ENCODE data around the gene PAPSS2.
"Not testable (repeated sequence)": the region's sequence is repeated elsewhere in the genome, so short reads cannot be mapped to it uniquely, and the experiment has no call there.

The PAPSS2 gene

DNA sequence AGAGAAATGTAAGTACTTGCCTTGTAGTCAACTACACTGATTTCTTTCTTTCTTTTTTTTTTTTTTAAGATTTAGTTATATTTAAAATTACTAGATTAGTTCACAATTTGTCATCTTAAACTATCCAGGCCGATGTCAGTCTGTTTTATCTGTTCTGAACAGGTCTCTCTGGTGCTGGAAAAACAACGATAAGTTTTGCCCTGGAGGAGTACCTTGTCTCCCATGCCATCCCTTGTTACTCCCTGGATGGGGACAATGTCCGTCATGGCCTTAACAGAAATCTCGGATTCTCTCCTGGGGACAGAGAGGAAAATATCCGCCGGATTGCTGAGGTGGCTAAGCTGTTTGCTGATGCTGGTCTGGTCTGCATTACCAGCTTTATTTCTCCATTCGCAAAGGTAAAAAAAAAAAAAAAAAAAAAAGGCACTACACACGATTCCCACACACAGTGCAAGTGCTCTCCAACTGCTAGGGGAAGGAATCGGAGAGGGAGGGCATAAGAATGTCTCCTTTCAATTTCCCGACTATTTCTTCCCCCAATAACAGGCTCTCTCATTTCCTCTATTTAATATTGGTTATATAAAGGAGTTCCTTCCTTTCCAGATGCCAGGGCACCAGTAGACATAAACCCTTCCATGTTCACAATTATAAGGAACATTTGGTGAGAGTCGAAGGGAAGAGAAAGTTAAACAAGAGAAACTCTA is 53.4 kb downstream of the PAPSS2 start:
- no peak for DNase-seq

- DNase-seq = no peak
Observed at GRCh38 chr10:87713707-87714106, 54.0 kb downstream of the PAPSS2 start.

DNA sequence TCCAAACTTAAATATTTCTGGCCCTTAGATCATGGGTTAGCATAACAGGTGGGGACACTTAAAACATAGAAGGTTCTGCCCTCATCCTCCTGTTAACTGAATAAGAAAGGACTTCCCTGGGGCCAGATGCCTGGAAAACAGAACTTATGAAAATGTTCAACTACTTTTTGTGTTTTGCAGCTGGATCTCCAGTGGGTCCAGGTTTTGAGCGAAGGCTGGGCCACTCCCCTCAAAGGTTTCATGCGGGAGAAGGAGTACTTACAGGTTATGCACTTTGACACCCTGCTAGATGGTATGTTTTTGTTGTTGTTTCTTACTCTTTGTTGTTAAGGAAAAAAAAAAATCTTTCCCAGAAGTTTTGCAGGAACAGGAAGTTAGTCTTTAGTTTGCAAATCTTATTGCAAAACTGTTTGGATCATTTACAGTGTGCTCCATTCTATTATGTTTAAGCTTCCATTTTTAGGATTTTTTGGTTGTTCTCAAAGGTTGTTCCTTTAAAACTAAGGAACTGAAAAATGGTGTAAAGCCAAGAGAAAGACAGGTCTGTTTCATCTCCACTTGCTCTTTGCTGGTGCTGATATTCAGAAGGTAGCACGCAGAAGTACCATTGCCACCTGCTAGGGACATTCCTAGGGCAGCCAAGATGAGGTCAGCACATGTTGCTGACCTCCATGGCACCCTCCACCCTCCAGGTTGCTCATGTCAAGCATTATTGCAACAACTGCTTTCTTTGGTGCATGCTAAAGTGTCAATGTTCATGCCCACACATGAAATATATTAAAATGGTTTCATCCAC is 56.1 kb downstream of the PAPSS2 start:
- no peak for DNase-seq

- no peak for DNase-seq
Observed at GRCh38 chr10:87716348-87716670, 56.6 kb downstream of the PAPSS2 start.

- no peak for DNase-seq
Observed at GRCh38 chr10:87720665-87721064, 61.0 kb downstream of the PAPSS2 start.

- DNase-seq = no peak
Observed at GRCh38 chr10:87721781-87722180, 62.1 kb downstream of the PAPSS2 start.

- no peak for DNase-seq
Observed at GRCh38 chr10:87722716-87723115, 63.0 kb downstream of the PAPSS2 start.

- no peak for DNase-seq
Observed at GRCh38 chr10:87723500-87723899, 63.8 kb downstream of the PAPSS2 start.

DNA sequence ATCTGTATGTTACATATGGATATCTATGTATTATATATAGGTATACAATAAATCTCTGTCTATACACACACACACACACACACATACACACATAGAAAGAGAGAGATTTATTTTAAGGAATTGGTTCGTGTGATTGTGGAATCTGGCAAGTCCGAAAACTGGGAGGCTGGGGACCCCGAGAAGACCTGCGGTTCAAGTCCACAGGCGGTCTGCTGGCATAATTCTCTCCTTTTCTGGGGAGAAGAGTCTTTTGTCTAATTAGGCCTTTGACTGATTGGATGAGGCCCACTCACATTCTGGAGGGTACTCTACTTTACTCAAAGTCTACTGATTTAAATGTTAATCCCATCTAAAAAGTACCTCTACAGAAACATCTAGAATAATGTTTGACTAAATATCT is 65.1 kb downstream of the PAPSS2 start:
- no peak for DNase-seq

- no peak for DNase-seq
Observed at GRCh38 chr10:87729940-87730339, 70.3 kb downstream of the PAPSS2 start.

DNA sequence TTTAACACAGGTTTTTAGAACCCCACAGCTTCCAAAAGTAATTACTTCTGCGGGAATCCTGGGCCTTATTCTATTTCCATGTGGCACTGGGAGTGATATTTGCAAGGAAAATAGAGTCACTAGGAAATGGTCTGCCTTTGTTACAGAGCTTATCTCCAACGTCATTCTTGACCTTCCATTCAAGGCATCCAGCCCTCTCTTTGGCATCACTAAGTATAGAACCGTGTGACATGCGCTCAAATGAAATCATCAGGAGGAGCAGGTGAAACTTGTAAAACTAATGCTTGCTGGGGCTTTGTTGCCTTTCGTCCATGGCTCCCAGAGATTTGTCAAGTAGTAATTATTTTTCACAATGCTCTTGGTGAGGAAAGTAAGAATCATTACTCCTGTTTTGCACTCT is 73.4 kb downstream of the PAPSS2 start:
- no peak for DNase-seq

- DNase-seq = peak; percentile 23
Observed at GRCh38 chr10:87734987-87735827, 75.5 kb downstream of the PAPSS2 start.

GRCh38 chr10:87738253-87738652 is 78.6 kb downstream of the PAPSS2 start:
- not testable (repeated sequence) for DNase-seq

- no peak for DNase-seq
Observed at GRCh38 chr10:87739703-87740102, 80.0 kb downstream of the PAPSS2 start.

DNA sequence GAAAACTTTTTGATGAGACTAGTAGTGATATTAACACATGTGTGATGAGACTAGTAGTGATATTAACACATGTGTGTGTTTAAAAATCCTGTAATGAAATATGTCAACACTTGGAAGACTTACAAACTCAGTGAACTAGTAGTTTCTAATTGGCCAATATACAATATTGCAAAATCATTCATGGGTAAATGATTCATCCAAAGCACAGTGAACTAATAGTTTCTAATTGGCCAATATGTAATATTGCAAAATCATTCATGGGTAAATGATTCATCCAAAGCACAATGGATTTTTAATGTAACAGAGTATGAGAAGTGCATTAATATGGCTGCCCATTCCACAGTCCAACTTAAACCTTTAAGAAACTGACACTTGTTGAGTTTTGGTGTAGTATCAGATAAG is 80.6 kb downstream of the PAPSS2 start:
- DNase-seq = no peak

DNA sequence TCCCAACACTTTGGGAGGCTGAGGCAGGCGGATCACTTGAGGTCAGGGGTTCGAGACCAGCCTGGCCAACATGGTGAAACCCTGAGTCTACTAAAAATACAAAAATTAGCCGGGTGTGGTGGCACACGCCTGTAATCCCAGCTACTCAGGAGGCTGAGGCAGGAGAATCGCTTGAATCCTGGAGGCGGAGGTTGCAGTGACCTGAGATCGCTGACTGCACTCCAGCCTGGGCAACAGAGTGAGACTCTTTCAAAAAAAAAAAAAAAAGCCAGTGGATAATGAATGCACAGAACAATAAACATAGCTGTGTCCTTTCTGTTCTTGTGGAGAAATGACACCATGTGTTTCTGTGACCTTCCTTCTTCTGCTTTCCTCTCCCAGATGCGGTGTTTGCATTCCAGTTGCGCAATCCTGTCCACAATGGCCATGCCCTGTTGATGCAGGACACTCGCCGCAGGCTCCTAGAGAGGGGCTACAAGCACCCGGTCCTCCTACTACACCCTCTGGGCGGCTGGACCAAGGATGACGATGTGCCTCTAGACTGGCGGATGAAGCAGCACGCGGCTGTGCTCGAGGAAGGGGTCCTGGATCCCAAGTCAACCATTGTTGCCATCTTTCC is 83.4 kb downstream of the PAPSS2 start:
- DNase-seq = not testable (repeated sequence)

DNA sequence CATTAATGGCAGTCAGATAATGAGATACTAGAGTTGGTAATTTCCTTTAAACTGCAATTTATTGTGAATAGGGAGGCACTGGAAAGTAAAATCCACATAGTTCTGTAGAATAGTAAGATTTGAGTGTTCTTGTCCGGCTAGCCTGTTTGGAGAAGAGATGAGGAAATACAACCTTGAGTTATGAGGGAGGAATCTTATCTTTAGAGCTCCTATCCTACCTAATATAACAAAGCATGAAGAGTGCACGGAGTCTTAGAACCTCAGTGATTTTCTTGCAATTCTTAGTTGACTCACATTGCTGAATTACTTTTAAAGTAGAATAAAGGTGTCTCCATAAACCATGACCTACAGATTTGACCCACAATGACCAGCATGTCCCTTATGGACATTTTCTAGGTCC is 84.9 kb downstream of the PAPSS2 start:
- DNase-seq = no peak

GRCh38 chr10:87746911-87747310 is 87.2 kb downstream of the PAPSS2 start:
- DNase-seq = no peak

- DNase-seq = not testable (repeated sequence)
Observed at GRCh38 chr10:87748244-87748643, 88.6 kb downstream of the PAPSS2 start.

- no peak for DNase-seq
Observed at GRCh38 chr10:87750001-87750671, 90.5 kb downstream of the PAPSS2 start.

- DNase-seq = no peak
Observed at GRCh38 chr10:87750817-87751216, 91.1 kb downstream of the PAPSS2 start.

DNA sequence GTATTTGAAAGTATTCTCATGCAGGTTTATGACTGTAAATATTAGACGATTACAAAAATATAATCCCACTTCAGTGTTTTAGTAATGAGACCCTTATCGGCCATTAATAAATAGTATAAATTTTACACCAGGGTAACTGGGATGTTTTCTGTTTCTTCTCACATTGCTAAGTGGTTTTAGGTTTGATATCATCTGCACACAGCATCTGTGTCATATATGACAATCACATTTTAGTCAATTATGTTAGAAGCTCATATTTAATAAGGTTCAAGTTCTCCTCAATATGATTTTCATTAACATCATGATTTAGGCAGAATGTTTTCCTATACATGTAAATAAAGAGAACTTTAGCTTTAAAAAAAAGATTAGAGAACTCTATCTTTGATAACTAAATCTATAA is 91.6 kb downstream of the PAPSS2 start:
- no peak for DNase-seq

- no peak for DNase-seq
Observed at GRCh38 chr10:87752566-87752965, 92.9 kb downstream of the PAPSS2 start.

Data from NCI-H1092 (cell line).